HepG2 (cell line): ENCODE measurements around the gene ZFP36. TPM values are rescaled to one million over a fixed set of nuclear protein-coding genes. Genes with fewer than 3 reads are reported as not detected.

Experiments used
- ATM ChIP-seq: fragments of 450-650 bp; IDR thresholded peaks from 2 replicates; pipeline ENCODE4 v1.7.1; 2017; ENCODE audit warnings: mild to moderate bottlenecking, borderline replicate concordance
- BRD4 ChIP-seq: sonication (generic); formaldehyde crosslinking; IDR thresholded peaks from 2 replicates; pipeline ENCODE4 v1.4.0; 2020; ENCODE audit warnings: missing genetic modification reagents
- CCAR2 ChIP-seq: fragments of 200-400 bp; formaldehyde crosslinking; optimal IDR thresholded peaks from 2 replicates; pipeline ENCODE3; 2018; ENCODE audit warnings: low read depth, mild to moderate bottlenecking, low read length, moderate library complexity
- DPF2 ChIP-seq: sonication (generic); formaldehyde crosslinking; IDR thresholded peaks from 2 replicates; pipeline ENCODE4 v1.4.0; 2020; ENCODE audit warnings: mild to moderate bottlenecking, low read depth, missing genetic modification reagents, borderline replicate concordance
- FOSL1 ChIP-seq: sonication (generic); formaldehyde crosslinking; IDR thresholded peaks from 2 replicates; pipeline ENCODE4 v1.9.0; 2021; ENCODE audit warnings: missing genetic modification reagents, borderline replicate concordance
- FOSL2 ChIP-seq: sonication (generic); formaldehyde crosslinking; IDR thresholded peaks from 2 replicates; pipeline ENCODE4 v1.4.0; 2020; ENCODE audit warnings: missing genetic modification reagents
- FOXC1 ChIP-seq: sonication (generic); formaldehyde crosslinking; IDR thresholded peaks from 2 replicates; pipeline ENCODE4 v1.8.0; 2022; ENCODE audit warnings: mild to moderate bottlenecking, missing genetic modification reagents, borderline replicate concordance
- GATAD2A ChIP-seq: IDR thresholded peaks from 2 replicates; pipeline ENCODE4 v1.6.1; 2016
- MTF1 ChIP-seq: sonication (generic); formaldehyde crosslinking; IDR thresholded peaks from 2 replicates; pipeline ENCODE4 v1.5.0; 2020; ENCODE audit warnings: missing genetic modification reagents
- RORA ChIP-seq: sonication (generic); formaldehyde crosslinking; IDR thresholded peaks from 2 replicates; pipeline ENCODE4 v1.5.0; 2020; ENCODE audit warnings: mild to moderate bottlenecking, missing genetic modification reagents, moderate library complexity
- SP4 ChIP-seq: sonication (generic); formaldehyde crosslinking; IDR thresholded peaks from 2 replicates; pipeline ENCODE4 v1.8.1; 2023; ENCODE audit warnings: mild to moderate bottlenecking, missing genetic modification reagents
- ZBTB20 ChIP-seq: sonication (generic); formaldehyde crosslinking; IDR thresholded peaks from 2 replicates; pipeline ENCODE4 v1.8.1; 2023; ENCODE audit warnings: missing genetic modification reagents, low read depth, mild to moderate bottlenecking, borderline replicate concordance
- ZBTB42 ChIP-seq: sonication (generic); formaldehyde crosslinking; IDR thresholded peaks from 2 replicates; pipeline ENCODE4 v1.5.0; 2020; ENCODE audit warnings: mild to moderate bottlenecking, missing genetic modification reagents
- ZNF430 ChIP-seq: sonication (generic); formaldehyde crosslinking; IDR thresholded peaks from 2 replicates; pipeline ENCODE4 v1.9.0; 2021; ENCODE audit warnings: mild to moderate bottlenecking, missing genetic modification reagents
- ZNF468 ChIP-seq: sonication (generic); formaldehyde crosslinking; IDR thresholded peaks from 2 replicates; pipeline ENCODE4 v1.8.0; 2022; ENCODE audit warnings: mild to moderate bottlenecking, moderate library complexity, missing genetic modification reagents
- ZNF550 ChIP-seq: sonication (generic); formaldehyde crosslinking; IDR thresholded peaks from 2 replicates; pipeline ENCODE4 v1.4.0; 2020; ENCODE audit warnings: mild to moderate bottlenecking, missing genetic modification reagents, borderline replicate concordance
- ZNF629 ChIP-seq: sonication (generic); formaldehyde crosslinking; conservative IDR thresholded peaks from 2 replicates; pipeline ENCODE4 v1.5.0; 2020; ENCODE audit warnings: missing genetic modification reagents
- ZNF670 ChIP-seq: sonication (generic); formaldehyde crosslinking; IDR thresholded peaks from 2 replicates; pipeline ENCODE4 v1.8.0; 2022; ENCODE audit warnings: mild to moderate bottlenecking, missing genetic modification reagents, borderline replicate concordance
- ZNF746 ChIP-seq: sonication (generic); formaldehyde crosslinking; IDR thresholded peaks from 2 replicates; pipeline ENCODE4 v1.8.0; 2022; ENCODE audit warnings: mild to moderate bottlenecking, missing genetic modification reagents
- polyA plus RNA-seq, 8 experiments: library from polyadenylated mRNA; depleted of rRNA in 3 of 8; stranded (reverse) in 7 of 8; unstranded in 1 of 8; fragments of >200 nt; fragmentation: Illumina TruSeq in 4 of 8; extraction: Trizol in 4 of 8; gene quantifications; 2 replicates each; pipeline versions ENCODE4 v1.2.1 to v1.2.3, GENCODE V29; 2011 to 2016; ENCODE audit warnings: low read depth in 4 of 8, missing spikeins in 1 of 8, mixed read lengths in 1 of 8; ENCODE audit not compliant: insufficient read depth in 1 of 8
- total RNA-seq, 5 experiments: library from RNA; depleted of rRNA; stranded (reverse); fragments of >200 nt; fragmentation: Illumina TruSeq; extraction: Trizol; gene quantifications; 2 replicates each; pipeline ENCODE4 v1.2.3, GENCODE V29; 2016; ENCODE audit warnings: low read depth in 1 of 5
- TF ChIP-seq, protein P1 (sequence below): sonication (generic); formaldehyde crosslinking; IDR thresholded peaks from 2 replicates; pipeline ENCODE4 v1.8.1; 2023; ENCODE audit warnings: mild to moderate bottlenecking, inconsistent platforms, moderate library complexity, missing genetic modification reagents, borderline replicate concordance
- TF ChIP-seq, protein P2 (sequence below): sonication (generic); formaldehyde crosslinking; IDR thresholded peaks from 2 replicates; pipeline ENCODE4 v1.8.1; 2022; ENCODE audit warnings: mild to moderate bottlenecking, missing genetic modification reagents
- TF ChIP-seq, protein P3 (sequence below): sonication (generic); formaldehyde crosslinking; IDR thresholded peaks from 2 replicates; pipeline ENCODE4 v1.4.0; 2020; ENCODE audit warnings: missing genetic modification reagents

Gene ZFP36
- total and polyA plus RNA-seq, 2 of the 13 experiments (the other 11 are each of a cell fraction or from before 2014, with no cell fraction given), result 1.4 to 1.7 TPM

DNA sequence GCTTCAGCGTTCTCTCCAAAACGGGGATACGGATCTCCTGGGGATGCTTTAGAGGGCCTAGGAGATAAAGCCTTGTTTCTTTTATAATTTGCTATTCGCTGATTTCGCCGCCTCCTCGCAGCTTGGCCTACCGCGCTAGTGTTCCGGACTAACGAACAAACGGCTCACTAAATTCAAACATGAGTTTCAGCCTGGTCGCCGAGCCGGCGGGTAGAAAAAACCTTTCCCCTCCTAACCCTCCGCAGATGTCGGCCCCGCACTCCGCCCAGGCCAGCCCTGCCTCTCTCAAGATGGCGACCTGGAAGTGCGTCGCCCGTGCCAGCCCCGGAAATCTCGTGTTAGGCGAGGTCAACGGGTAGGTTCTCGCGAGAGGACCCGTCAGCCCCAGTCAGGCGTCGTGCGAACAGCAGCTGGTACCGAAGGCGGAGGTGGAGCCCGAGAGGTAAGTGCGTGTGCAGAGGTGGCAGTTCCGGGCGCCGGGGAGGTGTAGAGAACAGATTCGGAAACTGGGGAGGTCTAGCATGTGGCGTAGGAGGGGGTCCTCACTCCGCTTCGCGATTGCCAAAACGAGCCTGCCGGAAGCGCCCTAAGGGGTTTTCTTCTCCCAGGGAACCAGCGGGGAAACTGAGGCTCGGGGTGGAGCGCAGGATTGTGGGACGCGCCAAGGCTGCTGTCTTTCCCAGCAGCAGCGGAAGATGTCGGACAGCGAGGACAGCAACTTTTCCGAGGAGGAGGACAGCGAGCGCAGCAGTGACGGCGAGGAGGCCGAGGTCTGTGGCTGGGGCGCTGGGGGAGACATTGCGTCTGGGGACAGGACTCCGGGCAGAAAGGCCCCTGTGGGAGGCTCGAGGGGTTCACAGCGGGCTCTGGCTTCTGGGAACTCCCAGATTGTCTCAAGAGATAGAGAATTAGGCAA, 38.8 kb downstream of the ZFP36 start, which contains the start of gene SUPT5H (continued):
- TF ChIP-seq FOXC1 (CRISPR knock-in tag), result 0 out of 2 replicates have a peak, but pooled peaks have one; percentile 13
- TF ChIP-seq ZNF550 (CRISPR knock-in tag), result no peak
- no peak for TF ChIP-seq DPF2 (CRISPR knock-in tag)
- TF ChIP-seq, protein P1, sequence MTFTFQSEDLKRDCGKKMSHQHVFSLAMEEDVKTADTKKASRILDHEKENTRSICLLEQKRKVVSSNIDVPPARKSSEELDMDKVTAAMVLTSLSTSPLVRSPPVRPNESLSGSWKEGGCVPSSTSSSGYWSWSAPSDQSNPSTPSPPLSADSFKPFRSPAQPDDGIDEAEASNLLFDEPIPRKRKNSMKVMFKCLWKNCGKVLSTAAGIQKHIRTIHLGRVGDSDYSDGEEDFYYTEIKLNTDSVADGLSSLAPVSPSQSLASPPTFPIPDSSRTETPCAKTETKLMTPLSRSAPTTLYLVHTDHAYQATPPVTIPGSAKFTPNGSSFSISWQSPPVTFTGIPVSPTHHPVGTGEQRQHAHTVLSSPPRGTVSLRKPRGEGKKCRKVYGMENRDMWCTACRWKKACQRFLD (CRISPR knock-in tag), result 0 out of 2 replicates have a peak, but pooled peaks have one; percentile 50
- peak; percentile 86 for TF ChIP-seq BRD4 (CRISPR knock-in tag)
- TF ChIP-seq ZNF670 (CRISPR knock-in tag), result peak; percentile 43; the same call in 1 of the 2 replicates
- TF ChIP-seq, protein P2, sequence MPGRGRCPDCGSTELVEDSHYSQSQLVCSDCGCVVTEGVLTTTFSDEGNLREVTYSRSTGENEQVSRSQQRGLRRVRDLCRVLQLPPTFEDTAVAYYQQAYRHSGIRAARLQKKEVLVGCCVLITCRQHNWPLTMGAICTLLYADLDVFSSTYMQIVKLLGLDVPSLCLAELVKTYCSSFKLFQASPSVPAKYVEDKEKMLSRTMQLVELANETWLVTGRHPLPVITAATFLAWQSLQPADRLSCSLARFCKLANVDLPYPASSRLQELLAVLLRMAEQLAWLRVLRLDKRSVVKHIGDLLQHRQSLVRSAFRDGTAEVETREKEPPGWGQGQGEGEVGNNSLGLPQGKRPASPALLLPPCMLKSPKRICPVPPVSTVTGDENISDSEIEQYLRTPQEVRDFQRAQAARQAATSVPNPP (CRISPR knock-in tag), result no peak
- peak; percentile 46; the same call in 1 of the 2 replicates for TF ChIP-seq FOSL2 (CRISPR knock-in tag)
- TF ChIP-seq ATM, result no peak
- peak; percentile 74; the same call in 1 of the 2 replicates for TF ChIP-seq SP4 (CRISPR knock-in tag)
- TF ChIP-seq ZNF430 (CRISPR knock-in tag), result no peak
- TF ChIP-seq, protein P3, sequence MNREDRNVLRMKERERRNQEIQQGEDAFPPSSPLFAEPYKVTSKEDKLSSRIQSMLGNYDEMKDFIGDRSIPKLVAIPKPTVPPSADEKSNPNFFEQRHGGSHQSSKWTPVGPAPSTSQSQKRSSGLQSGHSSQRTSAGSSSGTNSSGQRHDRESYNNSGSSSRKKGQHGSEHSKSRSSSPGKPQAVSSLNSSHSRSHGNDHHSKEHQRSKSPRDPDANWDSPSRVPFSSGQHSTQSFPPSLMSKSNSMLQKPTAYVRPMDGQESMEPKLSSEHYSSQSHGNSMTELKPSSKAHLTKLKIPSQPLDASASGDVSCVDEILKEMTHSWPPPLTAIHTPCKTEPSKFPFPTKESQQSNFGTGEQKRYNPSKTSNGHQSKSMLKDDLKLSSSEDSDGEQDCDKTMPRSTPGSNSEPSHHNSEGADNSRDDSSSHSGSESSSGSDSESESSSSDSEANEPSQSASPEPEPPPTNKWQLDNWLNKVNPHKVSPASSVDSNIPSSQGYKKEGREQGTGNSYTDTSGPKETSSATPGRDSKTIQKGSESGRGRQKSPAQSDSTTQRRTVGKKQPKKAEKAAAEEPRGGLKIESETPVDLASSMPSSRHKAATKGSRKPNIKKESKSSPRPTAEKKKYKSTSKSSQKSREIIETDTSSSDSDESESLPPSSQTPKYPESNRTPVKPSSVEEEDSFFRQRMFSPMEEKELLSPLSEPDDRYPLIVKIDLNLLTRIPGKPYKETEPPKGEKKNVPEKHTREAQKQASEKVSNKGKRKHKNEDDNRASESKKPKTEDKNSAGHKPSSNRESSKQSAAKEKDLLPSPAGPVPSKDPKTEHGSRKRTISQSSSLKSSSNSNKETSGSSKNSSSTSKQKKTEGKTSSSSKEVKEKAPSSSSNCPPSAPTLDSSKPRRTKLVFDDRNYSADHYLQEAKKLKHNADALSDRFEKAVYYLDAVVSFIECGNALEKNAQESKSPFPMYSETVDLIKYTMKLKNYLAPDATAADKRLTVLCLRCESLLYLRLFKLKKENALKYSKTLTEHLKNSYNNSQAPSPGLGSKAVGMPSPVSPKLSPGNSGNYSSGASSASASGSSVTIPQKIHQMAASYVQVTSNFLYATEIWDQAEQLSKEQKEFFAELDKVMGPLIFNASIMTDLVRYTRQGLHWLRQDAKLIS (CRISPR knock-in tag), result no peak
- TF ChIP-seq ZNF468 (CRISPR knock-in tag), result no peak
- peak; percentile 80; the same call in 1 of the 2 replicates for TF ChIP-seq ZBTB42 (CRISPR knock-in tag)
- peak; percentile 71 for TF ChIP-seq GATAD2A (CRISPR knock-in tag)
- no peak for TF ChIP-seq CCAR2
- TF ChIP-seq ZNF629 (CRISPR knock-in tag), result no peak
- no peak for TF ChIP-seq RORA
- no peak for TF ChIP-seq FOSL1 (CRISPR knock-in tag)
- TF ChIP-seq MTF1, result peak; percentile 92; the same call in 1 of the 2 replicates
- no peak for TF ChIP-seq ZBTB20
- no peak; the same call in 1 of the 2 replicates for TF ChIP-seq ZNF746 (CRISPR knock-in tag)
